GM23338 (cell line): ENCODE results near the gene RABIF. TPM values are rescaled to one million over a fixed set of nuclear protein-coding genes. Genes with fewer than 3 reads are reported as not detected.

Source experiments
- ATAC-seq: fragments of 200-7000 bp; cut with Tn5 transposase; 3 replicates; pipeline ENCODE4 v1.9.1; 2020
- DNase-seq: peaks from one replicate; pipeline ENCODE4 v3.0.0-alpha.2; 2015; ENCODE audit warnings: low spot score
- H2AFZ ChIP-seq: fragments of 200-600 bp; sonication (generic); 2 replicates; pipeline ENCODE4 v1.8.0; 2016; ENCODE audit warnings: antibody characterized with exemption, mild to moderate bottlenecking, moderate library complexity
- H3F3A ChIP-seq: fragments of 200-600 bp; sonication (generic); replicated peaks from 2 replicates; pipeline ENCODE4 v1.8.0; 2017; ENCODE audit warnings: antibody characterized with exemption, mixed run types, low read depth
- H3K27ac ChIP-seq: fragments of 200-600 bp; sonication (generic); 2 replicates; pipeline ENCODE4 v1.6.1; 2016; ENCODE audit warnings: low read depth
- H3K27me3 ChIP-seq: fragments of 200-600 bp; sonication (generic); 2 replicates; pipeline ENCODE4 v1.8.0; 2016; ENCODE audit warnings: mild to moderate bottlenecking, mixed run types, moderate library complexity; ENCODE audit not compliant: insufficient read depth
- H3K36me3 ChIP-seq: fragments of 200-600 bp; sonication (generic); 2 replicates; pipeline ENCODE4 v1.8.0; 2016; ENCODE audit warnings: mild to moderate bottlenecking; ENCODE audit not compliant: insufficient read depth
- H3K4me1 ChIP-seq: fragments of 200-600 bp; sonication (generic); 2 replicates; pipeline ENCODE4 v1.8.0; 2016; ENCODE audit warnings: mild to moderate bottlenecking, moderate library complexity; ENCODE audit not compliant: insufficient read depth
- H3K4me2 ChIP-seq: fragments of 200-600 bp; sonication (generic); 2 replicates; pipeline ENCODE4 v1.7.1; 2017; ENCODE audit warnings: mixed run types
- H3K4me3 ChIP-seq: fragments of 200-600 bp; sonication (generic); 2 replicates; pipeline ENCODE4 v1.6.1; 2016; ENCODE audit warnings: mixed run types
- H3K79me2 ChIP-seq: fragments of 200-600 bp; sonication (generic); replicated peaks from 2 replicates; pipeline ENCODE4 v1.8.0; 2017; ENCODE audit warnings: mild to moderate bottlenecking; ENCODE audit not compliant: insufficient read depth
- H3K9me2 ChIP-seq: fragments of 200-600 bp; sonication (generic); 2 replicates; pipeline ENCODE4 v1.8.0; 2017; ENCODE audit not compliant: insufficient read depth
- H4K20me1 ChIP-seq: fragments of 200-600 bp; sonication (generic); replicated peaks from 2 replicates; pipeline ENCODE4 v1.8.0; 2017; ENCODE audit warnings: mild to moderate bottlenecking; ENCODE audit not compliant: insufficient read depth
- H3K27ac Mint-ChIP-seq: 2 replicates; pipeline ENCODE4 v1.8.0; 2020; ENCODE audit warnings: inconsistent platforms, mild to moderate bottlenecking, moderate library complexity, mixed read lengths
- H3K27me3 Mint-ChIP-seq: 3 replicates; pipeline ENCODE4 v1.8.0; 2022; ENCODE audit warnings: low read depth, mild to moderate bottlenecking, moderate library complexity, mixed read lengths, inconsistent platforms; ENCODE audit not compliant: insufficient read depth, poor library complexity
- H3K36me3 Mint-ChIP-seq: 3 replicates; pipeline ENCODE4 v1.8.0; 2021; ENCODE audit warnings: low read depth, mild to moderate bottlenecking, inconsistent platforms, moderate library complexity, mixed read lengths
- H3K4me1 Mint-ChIP-seq: 3 replicates; pipeline ENCODE4 v1.8.0; 2020; ENCODE audit warnings: mild to moderate bottlenecking, inconsistent platforms, mixed read lengths
- H3K4me3 Mint-ChIP-seq: 3 replicates; pipeline ENCODE4 v1.8.0; 2021; ENCODE audit warnings: moderate library complexity, mild to moderate bottlenecking, inconsistent platforms, mixed read lengths
- H3K9me3 Mint-ChIP-seq: 3 replicates; pipeline ENCODE4 v1.8.0; 2020; ENCODE audit warnings: moderate library complexity, mild to moderate bottlenecking, inconsistent platforms, mixed read lengths
- CTCF ChIP-seq, 2 experiments: fragments of 200-600 bp in 1 of 2; sonication (generic) in 1 of 2; conservative IDR thresholded peaks; 2 replicates each; pipeline versions ENCODE4 v1.5.1 to v1.6.1; 2016 to 2017; ENCODE audit warnings: antibody characterized with exemption in 2 of 2, low read depth in 2 of 2, mild to moderate bottlenecking in 2 of 2, moderate library complexity in 1 of 2
- ETS1 ChIP-seq: IDR thresholded peaks from 2 replicates; pipeline ENCODE4 v1.6.1; 2016; ENCODE audit warnings: antibody characterized with exemption
- EZH2phosphoT487 ChIP-seq: fragments of 200-600 bp; sonication (generic); IDR thresholded peaks from one replicate; pipeline ENCODE4 v1.8.1; 2018; ENCODE audit warnings: antibody characterized with exemption; ENCODE audit not compliant: unreplicated experiment
- ZNF331 ChIP-seq: fragments of 250-450 bp; sonication (Bioruptor Pico); IDR thresholded peaks from 2 replicates; pipeline ENCODE4 v1.5.0; 2020; ENCODE audit warnings: low read depth, mild to moderate bottlenecking, moderate library complexity
- ZNF462 ChIP-seq: fragments of 250-450 bp; sonication (Bioruptor Pico); IDR thresholded peaks from 2 replicates; pipeline ENCODE4 v1.5.0; 2020; ENCODE audit warnings: mild to moderate bottlenecking, moderate library complexity
- polyA plus RNA-seq: library from polyadenylated mRNA; unstranded; fragments of >200 nt; fragmentation: Nextera tagmentation; extraction: Ambion mirVana; gene quantifications from 2 replicates; pipeline ENCODE4 v1.2.1, GENCODE V29; 2016
- total RNA-seq: library from RNA; depleted of rRNA; stranded (reverse); fragments of >200 nt; shearing (Covaris generic); gene quantifications from 2 replicates; pipeline ENCODE4 v1.2.3, GENCODE V29; 2014

Gene RABIF
- total and polyA plus RNA-seq, 2 experiments from 2014 or later, result 4.9 to 7.6 TPM

GRCh38 chr1:202834771-202835547 is 54.0 kb downstream of the RABIF start:
- no peaks in the 10 kb centered on the region for H3K79me2 ChIP-seq
- H3K27me3 ChIP-seq, result no peaks in the 10 kb centered on the region
- TF ChIP-seq CTCF (conservative IDR thresholded peaks at IDR 0.05; ENCODE audit: low read depth in 2 of 2) (no peak), ZNF462 (CRISPR knock-in tag) (no peak), EZH2phosphoT487 (no peak), ZNF331 (CRISPR knock-in tag) (no peak), ETS1 (no peak)
- H3K4me2 ChIP-seq, result no peak overlapping the region
- H3F3A ChIP-seq, result no peaks in the 10 kb centered on the region
- no peak overlapping the region for H3K4me3 ChIP-seq
- Mint-ChIP-seq H3K4me1 (peaks cover 21% of the 10 kb centered on the region), H3K9me3 (no peaks in the 10 kb centered on the region), H3K36me3 (no peaks in the 10 kb centered on the region), H3K27ac (no peak overlapping the region), H3K4me3 (no peak overlapping the region), H3K27me3 (peaks cover 6% of the 10 kb centered on the region)
- H3K36me3 ChIP-seq, result no peaks in the 10 kb centered on the region
- H3K9me2 ChIP-seq, result no peaks in the 10 kb centered on the region; the same call in 1 of the 2 replicates
- no peak overlapping the region for H2AFZ ChIP-seq
- no peak for DNase-seq
- peak; percentile 22 for ATAC-seq
- no peaks in the 10 kb centered on the region for H4K20me1 ChIP-seq
- peaks cover 4% of the 10 kb centered on the region; the same call in 1 of the 2 replicates for H3K4me1 ChIP-seq
- H3K27ac ChIP-seq, result no peak overlapping the region
